ENCODE measurements around the gene TET2.

The TET2 gene

DNA sequence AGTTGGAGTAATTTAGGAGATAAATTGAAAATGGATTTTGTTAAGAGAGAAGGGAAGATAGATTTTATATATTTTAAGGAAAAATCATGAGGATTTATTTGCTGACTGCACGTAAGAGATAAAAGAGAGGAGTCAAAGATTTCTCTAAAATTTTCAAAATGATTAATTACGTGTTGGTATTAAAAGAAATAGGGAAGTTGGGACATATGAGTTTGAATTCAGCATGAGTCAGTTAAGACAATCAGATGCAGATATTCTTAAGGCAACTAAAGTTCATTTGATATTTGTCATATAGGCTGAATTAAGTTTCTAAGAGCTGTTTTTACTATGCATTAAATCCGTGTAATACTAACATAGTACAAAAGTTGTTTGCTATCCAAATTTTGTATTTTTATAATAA is 46.9 kb downstream of the TET2 start:
- no peak for TF ChIP-seq CTCF (IDR thresholded peaks at IDR 0.05; ENCODE audit: low read depth, low read length, missing control alignments)
- no peak overlapping the region for H3K4me3 ChIP-seq (ENCODE audit: low read depth, low read length)
- in situ Hi-C loops (cut with HindIII; ENCODE audit: low sequenced_read_pairs): no loop called here
- DNase-seq (ENCODE audit: low read depth): no peak

GRCh38 chr4:105194328-105195231 is 47.9 kb downstream of the TET2 start:
- no peak overlapping the region for H3K4me3 ChIP-seq (ENCODE audit: low read depth, low read length)
- in situ Hi-C loops (cut with HindIII; ENCODE audit: low sequenced_read_pairs): no loop called here
- no peak for TF ChIP-seq CTCF (IDR thresholded peaks at IDR 0.05; ENCODE audit: low read depth, low read length, missing control alignments)
- no peak for DNase-seq (ENCODE audit: low read depth)

DNA sequence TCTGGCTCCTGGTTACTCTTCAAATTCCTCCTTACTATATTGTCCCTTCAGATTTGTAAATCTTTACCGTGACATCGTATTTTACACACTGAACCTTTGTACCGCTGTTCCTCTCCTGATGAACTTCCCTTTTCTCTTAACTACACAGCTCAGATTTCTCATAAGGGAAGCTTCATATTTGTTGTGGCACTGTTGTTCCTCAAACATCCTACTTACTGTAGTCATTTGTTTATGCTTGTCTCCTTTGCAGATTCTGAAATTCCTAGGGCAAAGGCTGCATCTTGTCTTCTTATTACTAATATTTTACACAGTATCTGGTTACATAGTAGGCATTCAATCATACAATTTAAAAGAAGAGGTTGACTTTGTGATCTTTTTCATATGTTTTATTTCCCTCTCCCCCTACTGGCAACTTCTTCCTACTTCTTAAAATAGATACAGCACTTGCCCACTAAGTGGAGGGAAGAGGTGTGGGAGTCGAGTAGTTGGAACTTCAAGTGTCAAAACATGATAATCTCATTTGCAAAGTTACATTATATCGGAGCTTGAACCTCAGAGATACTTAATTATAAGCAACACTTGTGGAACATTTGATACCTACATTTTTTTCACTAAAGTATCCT is 50.0 kb downstream of the TET2 start:
- peak; percentile 34 for TF ChIP-seq CTCF (IDR thresholded peaks at IDR 0.05; ENCODE audit: low read depth, low read length, missing control alignments)
- no peak overlapping the region for H3K4me3 ChIP-seq (ENCODE audit: low read depth, low read length)
- no peak for DNase-seq (ENCODE audit: low read depth)
- in situ Hi-C loops (cut with HindIII; ENCODE audit: low sequenced_read_pairs): no loop called here

- no peak for TF ChIP-seq CTCF (IDR thresholded peaks at IDR 0.05; ENCODE audit: low read depth, low read length, missing control alignments)
- in situ Hi-C loops (cut with HindIII; ENCODE audit: low sequenced_read_pairs): no loop called here
- no peak overlapping the region for H3K4me3 ChIP-seq (ENCODE audit: low read depth, low read length)
- no peak for DNase-seq (ENCODE audit: low read depth)
These were observed 51.1 kb downstream of the TET2 start for GRCh38 chr4:105197777-105198176.

GRCh38 chr4:105198541-105198940 is 51.9 kb downstream of the TET2 start:
- DNase-seq (ENCODE audit: low read depth): no peak
- TF ChIP-seq CTCF (IDR thresholded peaks at IDR 0.05; ENCODE audit: low read depth, low read length, missing control alignments): no peak
- H3K4me3 ChIP-seq (ENCODE audit: low read depth, low read length): no peak overlapping the region
- in situ Hi-C loops (cut with HindIII; ENCODE audit: low sequenced_read_pairs): no loop called here

DNA sequence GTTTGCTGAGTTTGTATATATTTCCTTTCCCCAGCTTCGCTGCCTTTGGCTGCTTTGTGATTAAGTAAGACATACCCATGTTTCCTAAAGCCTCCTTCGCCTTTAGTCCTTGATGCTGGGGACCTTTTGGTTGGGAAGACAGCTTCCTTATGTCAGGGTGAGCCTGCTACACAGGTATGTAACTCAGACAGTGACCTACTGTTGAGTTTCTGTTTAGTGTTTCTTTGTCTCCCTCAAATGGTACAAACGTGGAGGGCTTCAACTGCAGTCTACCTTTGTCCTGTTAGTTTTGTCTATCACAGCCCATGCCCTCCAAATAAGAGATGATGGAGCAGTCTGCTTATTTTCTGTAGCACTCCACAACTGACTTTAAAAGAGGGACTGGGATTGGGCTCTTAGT is 59.5 kb downstream of the TET2 start:
- TF ChIP-seq CTCF (IDR thresholded peaks at IDR 0.05; ENCODE audit: low read depth, low read length, missing control alignments): no peak
- no peak for DNase-seq (ENCODE audit: low read depth)
- H3K4me3 ChIP-seq (ENCODE audit: low read depth, low read length): no peak overlapping the region
- in situ Hi-C loops (cut with HindIII; ENCODE audit: low sequenced_read_pairs): no loop called here
